Pulmonary artery endothelial cell (primary cell): ENCODE data around the gene CACNG7. TPM values are rescaled to one million over a fixed set of nuclear protein-coding genes. Genes with fewer than 3 reads are reported as not detected.

Experiments
- DNase-seq: peaks from one replicate; pipeline ENCODE4 v3.0.0-alpha.2; 2011; ENCODE audit warnings: low read depth, low spot score
- total RNA-seq: library from RNA; depleted of rRNA; stranded (reverse); fragments of >200 nt; gene quantifications from 2 replicates; pipeline ENCODE4 v1.2.3, GENCODE V29; 2014

Gene CACNG7
- total RNA-seq, 1 donor from 2014 or later: 0.13 TPM

- no peak for DNase-seq
These were observed 72.9 kb downstream of the CACNG7 start for GRCh38 chr19:53982001-53982451.

GRCh38 chr19:53982611-53983010, 73.5 kb downstream of the CACNG7 start:
- no peak for DNase-seq

GRCh38 chr19:53983457-53984289, 74.6 kb downstream of the CACNG7 start:
- no peak for DNase-seq

GRCh38 chr19:53985863-53986262, 76.8 kb downstream of the CACNG7 start:
- DNase-seq: no peak

GRCh38 chr19:53988981-53989380, 79.9 kb downstream of the CACNG7 start:
- DNase-seq: no peak

GRCh38 chr19:53989600-53990533, 80.8 kb downstream of the CACNG7 start:
- DNase-seq: peak; percentile 65

GRCh38 chr19:53991224-53992113, 82.4 kb downstream of the CACNG7 start, which contains the start of gene CACNG6:
Gene CACNG6 (plus strand): TSS chr19:53991637. CDS start chr19:53992878, 1,241 bp downstream.
- no peak for DNase-seq

- DNase-seq: no peak
These were observed 83.1 kb downstream of the CACNG7 start for GRCh38 chr19:53992211-53992610.

- DNase-seq: no peak
These were observed 83.7 kb downstream of the CACNG7 start for GRCh38 chr19:53992815-53993214.

- DNase-seq: no peak
These were observed 84.4 kb downstream of the CACNG7 start for GRCh38 chr19:53993448-53993847.

Other genes starting within 250 kb of the CACNG7 start
- gene NLRP12, start 85.0 kb upstream of the CACNG7 start, total RNA-seq: 0.04 and 0.13 TPM in 2 replicates
- gene MYADM, start 41.4 kb upstream of the CACNG7 start, total RNA-seq: 9.8 and 11.0 TPM in 2 replicates
- 0.14 TPM in 1 of 2 replicates, not detected in the other for gene PRKCG, start 27.1 kb upstream of the CACNG7 start, total RNA-seq
- gene CACNG8, start 53.7 kb downstream of the CACNG7 start, total RNA-seq: 0.42 and 1.4 TPM in 2 replicates
- 1.8 and 3.1 TPM in 2 replicates for gene CACNG6, start 82.4 kb downstream of the CACNG7 start, total RNA-seq
- gene VSTM1, start 154.6 kb downstream of the CACNG7 start, total RNA-seq: not detected in 2 replicates
- gene TARM1, start 172.1 kb downstream of the CACNG7 start, total RNA-seq: not detected in 2 replicates
- gene OSCAR, start 191.5 kb downstream of the CACNG7 start, total RNA-seq: 0.07 TPM in 1 of 2 replicates, not detected in the other
- gene NDUFA3, start 193.6 kb downstream of the CACNG7 start, total RNA-seq: 20.7 and 22.5 TPM in 2 replicates
- gene TFPT, start 206.4 kb downstream of the CACNG7 start, total RNA-seq: 15.0 and 22.8 TPM in 2 replicates
- 81.6 and 99.8 TPM in 2 replicates for gene PRPF31, start 206.5 kb downstream of the CACNG7 start, total RNA-seq
- 8.8 and 14.5 TPM in 2 replicates for gene CNOT3, start 228.5 kb downstream of the CACNG7 start, total RNA-seq